Measurements from ENCODE around the gene PARPBP.
"Not testable (repeated sequence)": the region's sequence is repeated elsewhere in the genome, so short reads cannot be mapped to it uniquely, and the experiment has no call there.

PARPBP gene

DNA sequence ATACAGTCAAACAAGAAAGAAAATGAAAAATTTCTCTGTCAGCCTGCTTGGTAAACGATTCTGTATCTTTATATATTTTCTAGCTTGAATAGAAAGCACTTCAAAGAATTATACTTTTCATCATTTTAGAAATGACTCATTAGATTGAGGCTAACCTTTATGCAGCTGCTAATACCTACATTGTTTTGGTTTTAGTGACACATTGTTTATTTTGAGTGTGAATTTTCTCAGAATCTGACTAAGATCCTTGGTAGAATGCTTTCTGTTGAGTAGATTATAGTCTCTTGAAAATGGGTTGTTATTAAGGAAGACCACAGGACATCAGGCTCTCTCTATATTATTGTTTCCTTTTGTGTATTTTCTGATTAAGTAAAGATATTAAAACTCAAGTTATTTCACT, 77.8 kb downstream of the PARPBP start, which contains the start of gene PMCH:
TSS of gene PMCH (minus strand) at position 45 of the 400 bp plus-strand sequence. CDS start 63 bp downstream, outside the sequence.
- H3K27me3 ChIP-seq (ENCODE audit: control insufficient read depth, insufficient read depth, low read length): no peaks in the 10 kb centered on the region
- H3K9ac ChIP-seq (ENCODE audit: low read length): no peak within 1 kb of the TSS
- peaks cover 8% of the 10 kb centered on the region; the same call in 1 of the 2 replicates for H3K36me3 ChIP-seq (ENCODE audit: control insufficient read depth, insufficient read depth, low read length)
- no peaks in the 10 kb centered on the region for H3K9me3 ChIP-seq (ENCODE audit: control insufficient read depth, insufficient read depth, low read depth, low read length)
- H3K4me1 ChIP-seq (ENCODE audit: control insufficient read depth, insufficient read depth, low read length): no peaks in the 10 kb centered on the region
- no peak within 1 kb of the TSS for H3K27ac ChIP-seq (ENCODE audit: low read depth, low read length)
- no peak within 1 kb of the TSS for H3K4me3 ChIP-seq (ENCODE audit: low read depth, low read length)

DNA sequence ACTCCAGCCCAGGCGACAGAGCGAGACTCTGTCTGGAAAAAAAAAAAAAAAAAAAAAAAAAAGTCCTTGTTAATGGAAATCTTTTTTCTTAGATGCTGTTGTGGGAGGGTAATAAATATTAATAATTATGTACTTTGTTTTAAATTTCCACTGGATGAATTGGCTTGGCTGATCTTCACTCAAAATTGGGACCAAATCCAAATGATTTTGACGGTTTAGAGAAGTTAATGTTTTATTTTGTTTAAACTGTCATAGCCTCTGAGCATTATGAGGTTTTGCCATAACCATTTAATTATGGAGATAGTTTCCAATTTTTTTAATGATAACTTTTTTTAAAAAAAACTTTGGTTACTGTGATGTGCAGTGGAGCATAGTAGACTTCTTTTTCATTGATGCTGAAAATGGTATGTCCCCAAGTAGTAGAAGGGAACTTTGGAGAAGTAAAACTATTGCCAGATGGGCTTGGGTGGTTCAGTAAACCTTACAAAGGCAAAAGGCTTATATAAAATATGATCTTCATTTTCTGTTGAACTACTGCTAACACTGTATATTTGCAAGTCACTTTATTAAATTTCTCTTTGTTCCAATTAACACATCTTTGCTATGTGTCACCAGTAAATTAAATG, 81.6 kb downstream of the PARPBP start:
- no peaks in the 10 kb centered on the region for H3K4me1 ChIP-seq (ENCODE audit: control insufficient read depth, insufficient read depth, low read length)
- H3K36me3 ChIP-seq (ENCODE audit: control insufficient read depth, insufficient read depth, low read length): peaks cover 18% of the 10 kb centered on the region; the same call in 1 of the 2 replicates
- H3K9ac ChIP-seq (ENCODE audit: low read length): no peak overlapping the region
- H3K4me3 ChIP-seq (ENCODE audit: low read depth, low read length): no peak overlapping the region
- H3K27ac ChIP-seq (ENCODE audit: low read depth, low read length): no peak overlapping the region
- no peaks in the 10 kb centered on the region for H3K27me3 ChIP-seq (ENCODE audit: control insufficient read depth, insufficient read depth, low read length)
- H3K9me3 ChIP-seq (ENCODE audit: control insufficient read depth, insufficient read depth, low read depth, low read length): 0 out of 2 replicates have a peak, but pooled peaks cover under 1% of the 10 kb centered on the region

DNA sequence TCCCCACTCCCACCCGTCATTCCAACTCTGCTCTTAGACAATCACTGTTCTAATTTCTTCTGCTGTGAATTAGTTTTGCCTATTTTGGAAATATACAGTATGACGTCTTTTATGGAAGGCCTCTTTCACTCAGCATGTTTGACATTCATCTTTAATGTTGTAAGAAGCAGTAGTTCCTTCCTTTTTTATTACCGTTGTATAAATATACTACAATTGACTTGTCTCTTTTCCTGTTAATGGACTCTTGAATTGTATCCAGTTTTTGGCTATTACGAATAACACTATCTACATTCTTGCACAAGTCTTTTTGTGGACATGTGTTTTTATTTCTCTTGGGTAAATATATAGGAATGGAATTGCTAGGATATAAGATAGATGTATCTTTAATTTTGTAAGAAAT, 82.6 kb downstream of the PARPBP start:
- Histone ChIP-seq H3K4me3 (ENCODE audit: low read depth, low read length) (no peak overlapping the region), H3K9me3 (ENCODE audit: control insufficient read depth, insufficient read depth, low read depth, low read length) (peaks cover 8% of the 10 kb centered on the region), H3K9ac (ENCODE audit: low read length) (no peak overlapping the region), H3K27me3 (ENCODE audit: control insufficient read depth, insufficient read depth, low read length) (no peaks in the 10 kb centered on the region), H3K4me1 (ENCODE audit: control insufficient read depth, insufficient read depth, low read length) (no peaks in the 10 kb centered on the region), H3K27ac (ENCODE audit: low read depth, low read length) (no peak overlapping the region), H3K36me3 (ENCODE audit: control insufficient read depth, insufficient read depth, low read length) (peaks cover 26% of the 10 kb centered on the region)

DNA sequence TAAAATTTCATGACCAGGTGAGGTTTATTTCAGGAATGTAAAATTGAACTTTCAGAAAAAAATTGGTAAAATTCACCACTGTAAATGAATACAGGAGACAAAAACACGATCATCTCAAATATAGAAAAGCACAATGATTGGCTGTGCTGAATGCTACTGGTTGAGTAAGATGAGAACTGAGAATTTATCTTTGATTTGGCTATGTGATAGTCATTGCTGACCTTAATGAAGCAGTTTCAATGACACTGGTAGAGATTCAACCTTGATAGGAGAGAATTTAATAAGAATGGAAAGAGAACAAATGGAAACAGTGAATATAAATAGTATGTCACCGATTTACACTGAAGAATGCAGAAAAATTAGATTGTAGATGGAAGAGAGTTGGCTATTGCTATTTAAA, 84.0 kb downstream of the PARPBP start:
- H3K27me3 ChIP-seq (ENCODE audit: control insufficient read depth, insufficient read depth, low read length): no peaks in the 10 kb centered on the region
- peaks cover 23% of the 10 kb centered on the region for H3K9me3 ChIP-seq (ENCODE audit: control insufficient read depth, insufficient read depth, low read depth, low read length)
- no peak overlapping the region for H3K4me3 ChIP-seq (ENCODE audit: low read depth, low read length)
- H3K9ac ChIP-seq (ENCODE audit: low read length): no peak overlapping the region
- H3K27ac ChIP-seq (ENCODE audit: low read depth, low read length): no peak overlapping the region
- peaks cover 38% of the 10 kb centered on the region for H3K36me3 ChIP-seq (ENCODE audit: control insufficient read depth, insufficient read depth, low read length)
- H3K4me1 ChIP-seq (ENCODE audit: control insufficient read depth, insufficient read depth, low read length): no peaks in the 10 kb centered on the region

DNA sequence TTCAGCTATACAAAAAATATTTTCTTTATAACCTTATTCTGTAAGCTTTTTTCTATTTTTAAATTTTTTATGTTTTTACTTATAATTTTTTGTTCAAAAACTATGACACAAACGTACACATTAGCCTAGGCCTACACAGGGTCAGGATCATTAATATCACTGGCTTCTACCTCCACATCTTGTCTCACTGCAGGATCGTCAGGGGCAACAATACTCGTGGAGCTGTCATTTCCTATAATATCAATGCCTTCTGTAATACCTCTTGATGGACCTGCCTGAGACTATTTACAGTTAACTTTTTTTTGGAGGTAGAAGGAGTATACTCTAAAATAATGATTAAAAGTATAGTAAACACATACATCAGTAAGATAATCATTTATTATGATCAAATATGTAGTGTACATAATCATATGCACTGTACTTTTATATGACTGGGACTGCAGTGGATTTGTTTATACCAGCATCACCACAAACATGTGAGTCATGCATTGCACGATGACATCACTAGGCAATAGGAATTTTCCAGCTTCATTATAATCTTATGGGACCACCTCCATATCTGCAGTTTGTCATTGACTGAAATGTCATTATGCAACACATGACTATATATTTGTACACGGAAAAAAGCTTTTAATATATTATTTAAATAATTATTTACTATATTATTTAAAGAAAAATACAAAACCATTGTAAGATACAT, 96.2 kb downstream of the PARPBP start:
- Histone ChIP-seq H3K9me3 (ENCODE audit: control insufficient read depth, insufficient read depth, low read depth, low read length) (no peaks in the 10 kb centered on the region), H3K36me3 (ENCODE audit: control insufficient read depth, insufficient read depth, low read length) (no peaks in the 10 kb centered on the region)

DNA sequence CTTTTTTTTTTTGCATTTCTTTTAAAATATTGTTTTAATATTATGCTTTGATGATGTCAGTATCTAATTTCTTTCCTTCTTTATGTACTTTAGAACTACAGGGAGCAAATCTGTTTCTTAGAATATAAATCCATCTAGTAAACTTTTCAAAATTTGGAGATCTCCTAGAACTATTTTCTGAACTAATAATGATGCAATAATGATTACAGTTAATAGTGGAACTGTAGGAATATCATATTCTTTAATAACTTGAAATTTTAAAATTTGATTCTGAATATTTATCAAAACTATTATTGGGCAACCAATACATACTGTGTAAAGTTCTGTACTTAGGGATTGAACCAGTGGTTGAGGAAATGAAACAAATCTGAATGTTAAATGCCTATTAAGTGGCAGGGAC, 100.8 kb downstream of the PARPBP start:
- Histone ChIP-seq H3K27me3 (ENCODE audit: control insufficient read depth, insufficient read depth, low read length) (no peaks in the 10 kb centered on the region), H3K9ac (ENCODE audit: low read length) (no peak overlapping the region), H3K9me3 (ENCODE audit: control insufficient read depth, insufficient read depth, low read depth, low read length) (no peaks in the 10 kb centered on the region), H3K4me1 (ENCODE audit: control insufficient read depth, insufficient read depth, low read length) (no peaks in the 10 kb centered on the region), H3K27ac (ENCODE audit: low read depth, low read length) (no peak overlapping the region), H3K36me3 (ENCODE audit: control insufficient read depth, insufficient read depth, low read length) (no peaks in the 10 kb centered on the region), H3K4me3 (ENCODE audit: low read depth, low read length) (no peak overlapping the region)

More for the DNA sequence above, 96.2 kb downstream of the PARPBP start:
- no peaks in the 10 kb centered on the region for H3K4me1 ChIP-seq (ENCODE audit: control insufficient read depth, insufficient read depth, low read length)
- no peak overlapping the region for H3K4me3 ChIP-seq (ENCODE audit: low read depth, low read length)
- no peak overlapping the region for H3K9ac ChIP-seq (ENCODE audit: low read length)
- no peak overlapping the region for H3K27ac ChIP-seq (ENCODE audit: low read depth, low read length)
- no peaks in the 10 kb centered on the region for H3K27me3 ChIP-seq (ENCODE audit: control insufficient read depth, insufficient read depth, low read length)

DNA sequence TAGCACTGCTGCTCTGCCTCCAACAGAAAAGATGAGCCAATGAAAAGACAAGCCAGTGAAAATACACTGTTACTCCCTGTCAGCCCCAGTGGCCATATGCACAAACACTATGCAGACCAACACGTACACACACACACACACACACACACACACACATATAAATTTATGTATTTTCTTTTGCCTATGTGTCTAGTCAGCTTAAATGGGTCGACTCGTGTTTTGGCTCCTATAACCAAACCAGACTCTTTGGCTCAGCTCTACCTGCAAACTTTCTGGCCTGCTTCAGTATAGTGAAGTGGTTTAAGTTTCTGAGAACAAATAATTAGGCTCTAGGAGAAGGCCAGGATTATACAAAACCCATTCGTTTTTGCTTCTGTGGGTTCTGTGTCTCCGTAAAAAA, 108.0 kb downstream of the PARPBP start:
- Histone ChIP-seq H3K27me3 (ENCODE audit: control insufficient read depth, insufficient read depth, low read length) (no peaks in the 10 kb centered on the region), H3K27ac (ENCODE audit: low read depth, low read length) (no peak overlapping the region), H3K4me3 (ENCODE audit: low read depth, low read length) (no peak overlapping the region), H3K36me3 (ENCODE audit: control insufficient read depth, insufficient read depth, low read length) (no peaks in the 10 kb centered on the region), H3K9me3 (ENCODE audit: control insufficient read depth, insufficient read depth, low read depth, low read length) (no peaks in the 10 kb centered on the region), H3K9ac (ENCODE audit: low read length) (no peak overlapping the region), H3K4me1 (ENCODE audit: control insufficient read depth, insufficient read depth, low read length) (peaks cover 4% of the 10 kb centered on the region; the same call in 1 of the 2 replicates)

DNA sequence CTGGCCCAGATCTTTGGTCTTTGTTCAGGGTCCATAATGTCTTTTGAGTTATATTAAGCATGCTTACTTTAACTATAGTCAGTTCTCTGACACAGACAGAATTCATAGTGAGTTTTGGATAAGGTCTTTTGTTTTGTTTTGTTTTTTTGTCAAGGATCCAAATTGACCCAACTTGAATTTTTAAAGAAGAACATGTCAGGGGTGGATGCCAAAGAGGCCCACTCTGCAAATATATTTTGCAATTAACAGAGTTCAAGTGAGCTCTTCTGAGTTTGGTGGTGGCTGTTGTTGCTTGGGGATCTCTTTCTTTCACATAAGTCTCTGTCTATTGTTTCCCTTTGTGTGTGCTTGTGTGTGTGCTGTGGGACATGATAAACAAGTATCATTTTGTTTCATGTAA, 112.1 kb downstream of the PARPBP start:
- H3K4me3 ChIP-seq (ENCODE audit: low read depth, low read length): no peak overlapping the region
- H3K27ac ChIP-seq (ENCODE audit: low read depth, low read length): no peak overlapping the region
- H3K9me3 ChIP-seq (ENCODE audit: control insufficient read depth, insufficient read depth, low read depth, low read length): no peaks in the 10 kb centered on the region
- peaks cover 4% of the 10 kb centered on the region; the same call in 1 of the 2 replicates for H3K4me1 ChIP-seq (ENCODE audit: control insufficient read depth, insufficient read depth, low read length)
- H3K9ac ChIP-seq (ENCODE audit: low read length): no peak overlapping the region
- H3K27me3 ChIP-seq (ENCODE audit: control insufficient read depth, insufficient read depth, low read length): no peaks in the 10 kb centered on the region
- H3K36me3 ChIP-seq (ENCODE audit: control insufficient read depth, insufficient read depth, low read length): no peaks in the 10 kb centered on the region

DNA sequence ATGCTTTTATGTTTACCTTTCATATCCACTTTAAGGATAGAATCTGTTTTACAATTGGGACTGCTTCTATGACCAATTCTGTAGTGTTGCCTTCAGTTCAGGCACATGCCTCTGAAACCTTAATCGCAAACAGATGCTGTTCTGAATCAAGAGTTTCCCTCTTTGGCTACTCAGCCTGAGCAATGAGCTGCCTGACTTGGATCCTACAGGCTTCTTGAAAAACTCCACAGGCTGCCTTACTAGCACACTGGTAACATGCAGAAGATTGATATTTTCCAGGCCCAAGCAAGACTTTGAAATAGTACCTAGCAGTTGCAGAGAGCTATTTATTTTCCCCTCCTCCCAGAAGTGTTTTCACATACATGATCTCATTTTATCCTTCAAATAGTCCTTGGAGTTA, 112.5 kb downstream of the PARPBP start:
- Histone ChIP-seq H3K36me3 (ENCODE audit: control insufficient read depth, insufficient read depth, low read length) (no peaks in the 10 kb centered on the region), H3K9ac (ENCODE audit: low read length) (no peak overlapping the region), H3K4me1 (ENCODE audit: control insufficient read depth, insufficient read depth, low read length) (peaks cover 4% of the 10 kb centered on the region; the same call in 1 of the 2 replicates), H3K4me3 (ENCODE audit: low read depth, low read length) (no peak overlapping the region), H3K9me3 (ENCODE audit: control insufficient read depth, insufficient read depth, low read depth, low read length) (no peaks in the 10 kb centered on the region), H3K27me3 (ENCODE audit: control insufficient read depth, insufficient read depth, low read length) (no peaks in the 10 kb centered on the region), H3K27ac (ENCODE audit: low read depth, low read length) (no peak overlapping the region)

DNA sequence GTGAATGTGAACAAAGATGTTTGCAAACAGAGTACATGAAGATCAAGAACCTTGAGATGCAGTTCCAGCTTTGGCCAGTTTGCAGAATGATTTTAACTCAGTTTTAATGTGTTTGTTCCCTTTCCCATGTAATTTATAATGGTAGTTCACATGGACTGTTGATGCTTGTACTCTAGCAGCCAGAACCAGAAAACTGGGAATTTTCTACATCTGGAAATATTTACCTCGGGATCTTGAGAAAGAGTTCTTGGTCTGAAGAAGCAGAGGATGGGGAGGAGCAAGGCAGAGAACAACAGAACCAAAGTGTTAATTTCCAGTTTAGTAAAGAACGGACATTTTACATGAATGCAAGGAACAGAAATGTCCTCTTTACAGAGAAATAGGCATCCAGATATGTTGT, 114.6 kb downstream of the PARPBP start:
- Histone ChIP-seq H3K4me1 (ENCODE audit: control insufficient read depth, insufficient read depth, low read length) (peaks cover 4% of the 10 kb centered on the region; the same call in 1 of the 2 replicates), H3K4me3 (ENCODE audit: low read depth, low read length) (no peak overlapping the region), H3K9ac (ENCODE audit: low read length) (no peak overlapping the region), H3K27me3 (ENCODE audit: control insufficient read depth, insufficient read depth, low read length) (no peaks in the 10 kb centered on the region), H3K36me3 (ENCODE audit: control insufficient read depth, insufficient read depth, low read length) (no peaks in the 10 kb centered on the region), H3K27ac (ENCODE audit: low read depth, low read length) (no peak overlapping the region), H3K9me3 (ENCODE audit: control insufficient read depth, insufficient read depth, low read depth, low read length) (no peaks in the 10 kb centered on the region)

DNA sequence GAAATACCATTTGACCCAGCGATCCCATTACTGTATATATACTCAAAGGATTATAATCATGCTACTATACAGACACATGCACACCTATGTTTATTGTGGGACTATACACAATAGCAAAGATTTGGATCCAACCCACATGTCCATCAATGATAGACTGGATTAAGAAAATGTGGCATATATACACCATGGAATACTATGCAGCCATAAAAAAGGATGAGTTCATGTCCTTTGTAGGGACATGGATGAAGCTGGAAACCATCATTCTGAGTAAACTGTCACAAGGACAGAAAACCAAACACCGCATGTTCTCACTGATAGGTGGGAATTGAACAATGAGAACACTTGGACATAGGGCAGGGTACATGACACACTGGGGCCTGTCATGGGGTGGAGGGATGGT, 120.9 kb downstream of the PARPBP start:
- H3K4me1 ChIP-seq (ENCODE audit: control insufficient read depth, insufficient read depth, low read length); H3K27ac ChIP-seq (ENCODE audit: low read depth, low read length); H3K27me3 ChIP-seq (ENCODE audit: control insufficient read depth, insufficient read depth, low read length); H3K9ac ChIP-seq (ENCODE audit: low read length); H3K4me3 ChIP-seq (ENCODE audit: low read depth, low read length); H3K9me3 ChIP-seq (ENCODE audit: control insufficient read depth, insufficient read depth, low read depth, low read length); H3K36me3 ChIP-seq (ENCODE audit: control insufficient read depth, insufficient read depth, low read length): not testable (repeated sequence)

All from HUES6 (cell line).